ENCODE data around the gene KREMEN1.

Gene KREMEN1

GRCh38 chr22:29167032-29167911 is 94.4 kb downstream of the KREMEN1 start:
- TF ChIP-seq MYC (IDR thresholded peaks at IDR 0.05; ENCODE audit: low read depth, low read length) (peak; percentile 13; the same call in 1 of the 2 replicates), POLR2A (IDR thresholded peaks at IDR 0.05; ENCODE audit: extremely low read depth, insufficient read length) (no peak)
- H3K4me3 ChIP-seq (ENCODE audit: low read depth, low read length): no peak overlapping the region
- DNase-seq (ENCODE audit: low read depth): peak; percentile 100

- no peak for TF ChIP-seq CTCF (IDR thresholded peaks at IDR 0.05; ENCODE audit: low read depth, low read length)
- TF ChIP-seq POLR2A (IDR thresholded peaks at IDR 0.05; ENCODE audit: extremely low read depth, insufficient read length): no peak
- no peak for TF ChIP-seq MAX (IDR thresholded peaks at IDR 0.05; ENCODE audit: low read depth, low read length)
- TF ChIP-seq MYC (IDR thresholded peaks at IDR 0.05; ENCODE audit: low read depth, low read length): no peak
- H3K4me3 ChIP-seq (ENCODE audit: low read depth, low read length): no peak overlapping the region
- no peak for DNase-seq (ENCODE audit: low read depth)
Measured at GRCh38 chr22:29171721-29172120, 98.9 kb downstream of the KREMEN1 start.

- no peak for TF ChIP-seq MAX (IDR thresholded peaks at IDR 0.05; ENCODE audit: low read depth, low read length)
- no peak for TF ChIP-seq MYC (IDR thresholded peaks at IDR 0.05; ENCODE audit: low read depth, low read length)
- no peak for TF ChIP-seq POLR2A (IDR thresholded peaks at IDR 0.05; ENCODE audit: extremely low read depth, insufficient read length)
- no peak overlapping the region for H3K4me3 ChIP-seq (ENCODE audit: low read depth, low read length)
- no peak for DNase-seq (ENCODE audit: low read depth)
Measured at GRCh38 chr22:29172216-29172615, 99.4 kb downstream of the KREMEN1 start.

GRCh38 chr22:29175312-29175835 is 102.5 kb downstream of the KREMEN1 start:
- DNase-seq (ENCODE audit: low read depth): no peak
- no peak overlapping the region for H3K4me3 ChIP-seq (ENCODE audit: low read depth, low read length)
- TF ChIP-seq POLR2A (IDR thresholded peaks at IDR 0.05; ENCODE audit: extremely low read depth, insufficient read length) (no peak), CTCF (IDR thresholded peaks at IDR 0.05; ENCODE audit: low read depth, low read length) (no peak), MYC (IDR thresholded peaks at IDR 0.05; ENCODE audit: low read depth, low read length) (no peak), MAX (IDR thresholded peaks at IDR 0.05; ENCODE audit: low read depth, low read length) (no peak)

- DNase-seq (ENCODE audit: low read depth): no peak
- TF ChIP-seq POLR2A (IDR thresholded peaks at IDR 0.05; ENCODE audit: extremely low read depth, insufficient read length) (no peak), MYC (IDR thresholded peaks at IDR 0.05; ENCODE audit: low read depth, low read length) (no peak), CTCF (IDR thresholded peaks at IDR 0.05; ENCODE audit: low read depth, low read length) (no peak), MAX (IDR thresholded peaks at IDR 0.05; ENCODE audit: low read depth, low read length) (no peak)
Measured at GRCh38 chr22:29183971-29184848, 111.4 kb downstream of the KREMEN1 start.

GRCh38 chr22:29184849-29185490 is 112.1 kb downstream of the KREMEN1 start:
- no peak overlapping the region for H3K4me3 ChIP-seq (ENCODE audit: low read depth, low read length)
- DNase-seq (ENCODE audit: low read depth): no peak
- TF ChIP-seq CTCF (IDR thresholded peaks at IDR 0.05; ENCODE audit: low read depth, low read length) (no peak), MYC (IDR thresholded peaks at IDR 0.05; ENCODE audit: low read depth, low read length) (no peak), POLR2A (IDR thresholded peaks at IDR 0.05; ENCODE audit: extremely low read depth, insufficient read length) (no peak), MAX (IDR thresholded peaks at IDR 0.05; ENCODE audit: low read depth, low read length) (no peak)

More at GRCh38 chr22:29183971-29184848, 111.4 kb downstream of the KREMEN1 start:
- no peak overlapping the region for H3K4me3 ChIP-seq (ENCODE audit: low read depth, low read length)

Data from NB4 (cell line).